Cerebellar nuclear complex (tissue), 1 donor: Measurements from ENCODE around the gene PPP1R12C.
"Not testable (repeated sequence)": the region's sequence is repeated elsewhere in the genome, so short reads cannot be mapped to it uniquely, and the experiment has no call there.

Experiments
- DNase-seq, 2 experiments: peaks; one replicate each; lab custom pipeline; 2025; lab: John Stamatoyannopoulos, UW

The PPP1R12C gene

DNA sequence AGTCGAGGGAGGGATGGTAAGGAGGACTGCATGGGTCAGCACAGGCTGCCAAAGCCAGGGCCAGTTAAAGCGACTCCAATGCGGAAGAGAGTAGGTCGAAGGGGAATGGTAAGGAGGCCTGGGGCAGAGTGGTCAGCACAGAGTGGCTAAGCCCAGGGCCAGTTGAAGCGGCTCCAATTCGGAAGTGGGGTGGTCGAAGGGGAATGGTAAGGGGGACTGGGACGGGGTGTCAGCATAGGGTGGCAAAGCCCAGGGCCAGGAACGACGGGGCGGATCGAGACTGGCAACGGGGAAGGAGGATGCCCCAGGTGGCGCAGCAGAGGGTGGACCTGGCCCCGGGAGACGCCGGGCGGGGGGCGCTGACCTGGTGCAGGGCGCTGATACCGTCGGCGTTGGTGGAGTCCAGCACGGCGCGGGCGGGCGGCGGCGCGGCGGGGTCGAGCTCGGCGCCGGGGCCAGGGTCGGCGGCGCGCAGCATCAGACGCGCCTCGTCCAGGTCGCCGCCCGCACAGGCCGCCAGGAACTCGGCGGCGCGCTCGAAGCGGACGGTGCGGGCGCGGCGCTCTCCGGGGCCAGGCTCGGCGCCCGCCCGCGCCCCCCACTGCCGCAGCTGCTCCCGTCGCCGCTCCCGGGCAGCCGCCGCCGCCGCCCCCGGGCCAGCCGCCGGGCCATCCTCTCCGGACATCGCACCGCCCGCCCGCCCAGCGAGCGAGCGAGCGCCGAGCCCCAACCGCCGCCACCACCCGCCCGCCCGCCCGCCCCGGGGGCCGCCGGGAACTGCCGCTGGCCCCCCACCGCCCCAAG, at the start of gene PPP1R12C:
TSS of gene PPP1R12C (minus strand) at position 779 of the 804 bp plus-strand sequence. CDS start at position 685, 94 bp downstream.
- DNase-seq: no peak

DNA sequence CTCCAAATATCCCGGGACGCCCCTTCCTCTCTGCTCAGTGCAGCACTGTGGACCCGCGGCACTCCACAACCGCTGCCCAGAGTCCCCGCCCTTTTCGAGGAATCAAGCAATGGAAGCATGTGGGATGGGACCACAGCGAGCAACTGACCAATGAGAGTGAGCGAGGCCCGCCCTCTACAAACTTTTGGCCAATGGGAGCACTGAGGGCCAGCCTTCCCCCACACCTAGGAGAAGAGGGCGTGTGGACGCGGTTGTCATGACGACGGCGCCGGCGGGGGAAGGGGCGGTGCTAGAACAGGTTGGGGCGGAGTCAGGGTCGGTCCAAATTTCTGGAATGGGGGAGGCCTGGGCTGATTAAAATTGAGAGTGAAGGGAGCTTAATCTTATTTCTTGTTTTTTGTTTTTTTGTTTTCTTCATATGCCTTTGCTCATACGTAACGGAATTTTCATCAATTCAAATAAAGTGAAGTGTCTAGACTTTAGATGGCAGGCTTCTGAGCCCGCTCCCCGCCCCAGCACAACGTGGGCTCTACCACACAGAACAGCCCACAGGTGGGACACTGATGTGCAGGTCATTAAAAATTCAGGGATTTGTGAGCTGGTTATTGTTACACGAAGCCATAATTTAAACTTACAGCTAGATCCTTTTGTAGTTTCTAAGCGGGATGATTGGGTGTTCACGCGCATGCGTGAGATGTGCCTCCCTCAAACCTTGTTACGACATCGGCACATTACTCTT, 49.3 kb upstream of the PPP1R12C start, which contains the start of gene DNAAF3:
TSS of gene DNAAF3 (minus strand) at position 84 of the 739 bp plus-strand sequence. CDS start 200 bp downstream, outside the sequence.
- DNase-seq: no peak

DNA sequence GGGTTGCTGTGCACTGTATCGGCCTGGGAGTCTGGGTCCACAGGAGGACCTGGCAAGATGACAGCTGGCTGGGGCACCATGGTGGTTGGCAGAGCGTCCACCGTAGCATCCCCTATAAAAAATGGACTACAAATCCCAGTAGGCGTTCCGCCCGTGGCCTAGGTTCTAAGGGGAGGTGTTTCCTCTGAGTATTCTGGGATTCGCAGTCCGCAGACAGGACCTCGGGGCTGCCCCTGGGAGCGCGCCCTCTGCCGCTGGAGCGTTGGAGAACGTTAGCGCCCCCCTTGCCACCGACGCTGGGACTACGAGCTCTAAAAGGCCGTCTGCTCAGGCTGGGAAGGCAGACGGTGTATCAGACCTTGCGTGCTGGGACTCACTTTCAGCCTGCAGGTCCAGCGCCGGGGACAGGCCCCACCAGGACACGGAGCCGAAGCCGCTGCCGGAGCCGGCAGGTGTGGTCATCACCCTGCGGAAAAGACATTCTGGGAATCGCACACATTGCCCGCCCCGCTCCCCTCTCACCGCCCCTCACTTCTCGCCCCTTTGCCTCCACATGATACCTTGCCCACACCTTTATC, 48.6 kb upstream of the PPP1R12C start:
- DNase-seq: no peak

DNA sequence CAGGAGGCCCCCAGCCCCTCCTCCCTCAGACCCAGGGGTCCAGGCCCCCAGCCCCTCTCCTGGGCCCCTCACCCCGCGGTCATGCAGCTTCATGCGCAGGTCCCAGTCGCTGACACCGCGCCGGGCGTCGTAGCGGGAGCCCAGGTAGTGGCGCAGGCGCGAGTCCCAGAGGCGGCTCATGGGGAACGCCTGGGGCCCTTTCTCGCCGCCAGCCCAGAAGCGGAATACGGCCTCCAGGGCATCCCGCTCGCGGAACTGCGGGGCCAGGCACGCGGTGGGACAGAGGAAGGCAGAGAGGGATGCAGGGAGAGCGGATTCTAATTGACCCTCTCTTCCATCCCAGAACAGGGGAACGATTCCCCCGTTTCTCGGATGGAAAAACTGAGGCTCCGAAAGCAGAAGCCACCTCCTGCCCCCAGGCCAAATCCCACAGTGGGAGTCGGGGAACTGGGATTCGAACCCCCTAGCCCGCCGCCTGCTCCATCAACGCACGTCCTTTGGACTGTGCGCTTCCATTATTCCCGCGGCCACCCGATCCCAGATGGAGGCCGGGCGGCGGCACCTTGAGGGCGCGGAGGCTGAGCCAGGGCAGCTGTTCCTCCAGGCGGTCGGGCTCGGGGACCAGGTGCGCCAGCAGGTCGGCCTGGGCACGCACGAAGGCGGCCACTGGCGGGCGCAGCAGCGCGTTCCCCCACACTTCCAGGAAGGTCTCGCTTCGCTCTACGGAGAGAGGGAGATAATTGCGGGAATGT, 44.3 kb upstream of the PPP1R12C start:
- no peak for DNase-seq

DNA sequence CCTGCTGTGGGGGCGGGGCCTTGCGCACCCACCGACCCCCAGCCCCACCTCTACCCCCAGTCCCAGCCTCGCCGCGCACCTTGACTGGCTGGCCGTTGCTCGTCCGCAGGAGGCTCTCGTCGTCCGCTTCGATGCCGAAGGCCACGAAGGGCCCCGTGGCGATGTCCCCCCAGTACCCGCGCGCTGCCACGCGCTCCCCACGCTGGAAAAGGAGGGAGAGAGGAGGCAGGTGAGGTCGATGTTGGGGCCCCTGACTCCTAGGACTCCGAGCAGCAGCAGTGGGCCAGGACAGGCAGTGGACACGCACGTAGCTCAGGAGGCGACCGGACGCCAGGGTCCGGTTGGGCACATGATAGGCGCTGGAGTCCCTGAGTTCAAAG, 43.5 kb upstream of the PPP1R12C start:
- no peak for DNase-seq

DNA sequence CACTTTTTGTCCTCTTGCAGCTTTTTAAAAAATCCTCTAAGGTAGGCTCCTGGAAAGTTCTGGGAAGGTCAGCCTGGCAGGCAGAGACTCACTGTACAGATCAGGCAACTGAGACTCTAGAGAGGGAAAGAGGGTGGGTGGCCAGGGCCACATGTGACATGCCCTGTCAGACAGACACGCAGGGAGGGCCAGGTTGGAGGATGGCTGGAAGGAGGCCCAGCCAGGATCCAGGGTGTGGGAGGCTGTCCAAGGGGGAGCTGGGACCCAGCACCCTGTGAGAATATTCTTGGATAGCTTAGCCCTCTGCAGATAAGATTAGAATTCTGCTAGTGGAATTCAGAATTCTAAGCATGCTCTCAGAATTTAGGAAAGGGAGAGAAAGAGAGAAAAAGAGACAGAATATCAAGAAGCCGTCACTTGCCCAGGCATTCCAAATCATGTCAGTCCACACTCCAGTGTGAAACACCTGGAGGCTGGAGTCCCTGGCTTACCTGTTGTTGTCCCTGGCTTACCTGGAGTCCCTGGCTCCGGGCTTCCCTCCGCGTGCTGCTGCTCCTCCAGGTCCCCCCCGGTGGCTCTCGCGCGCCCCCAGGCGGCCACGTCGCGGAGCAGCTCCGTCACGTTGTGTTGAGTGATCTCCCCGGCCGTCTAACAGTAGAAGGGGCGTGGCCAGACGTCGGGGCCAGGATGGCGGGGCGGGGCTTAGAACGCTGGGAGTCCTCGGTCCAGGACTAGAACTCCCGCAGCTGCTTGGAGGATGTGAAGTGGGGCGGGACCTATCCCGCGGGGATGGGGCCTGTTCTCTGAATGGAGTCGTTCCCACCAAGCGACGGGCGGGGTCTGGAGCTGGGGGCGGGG, 42.9 kb upstream of the PPP1R12C start:
- DNase-seq: no peak

DNA sequence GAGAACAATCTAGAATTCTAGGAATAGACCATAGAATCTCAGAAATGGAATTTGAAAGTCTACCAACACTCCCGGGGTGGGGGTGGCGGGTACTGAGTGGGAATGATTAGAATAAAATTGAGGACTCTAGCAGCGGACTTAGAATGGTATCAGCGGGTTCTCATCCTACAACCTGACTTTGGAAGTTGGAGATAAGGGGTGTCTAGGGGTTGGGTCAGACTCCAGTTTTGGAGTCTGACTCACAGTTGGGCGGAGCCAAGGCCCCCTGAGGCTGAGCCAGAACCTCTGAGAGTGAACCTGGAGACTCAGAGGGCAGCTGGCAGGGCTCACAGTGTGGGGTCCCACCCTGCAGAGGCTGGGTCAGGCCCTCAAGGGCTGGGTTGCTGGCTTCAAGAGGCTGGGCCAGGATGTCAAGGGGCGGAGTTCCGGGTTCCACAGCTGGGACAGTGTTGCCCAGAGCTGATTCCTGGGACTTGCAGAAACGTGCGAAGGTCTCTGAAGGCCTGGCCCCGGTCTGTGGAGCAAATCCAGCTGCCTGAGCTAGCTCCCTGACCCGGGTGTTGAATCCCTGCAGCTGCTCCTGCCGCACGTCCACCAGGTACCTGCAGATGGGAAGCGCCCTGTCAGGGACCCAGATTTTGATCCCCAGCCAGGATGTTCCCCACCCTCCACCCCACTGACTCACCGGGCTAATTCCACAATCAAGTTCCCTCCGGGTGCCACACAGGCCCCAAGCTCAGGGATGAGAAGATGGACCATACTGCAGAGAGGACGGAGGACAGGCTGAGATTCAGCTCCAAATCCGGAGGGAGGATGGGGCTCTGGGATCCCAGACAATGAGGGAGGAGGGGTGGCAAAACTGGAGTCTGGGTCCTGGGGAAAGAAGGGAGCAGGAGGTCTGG, 41.7 kb upstream of the PPP1R12C start:
- no peak for DNase-seq

DNA sequence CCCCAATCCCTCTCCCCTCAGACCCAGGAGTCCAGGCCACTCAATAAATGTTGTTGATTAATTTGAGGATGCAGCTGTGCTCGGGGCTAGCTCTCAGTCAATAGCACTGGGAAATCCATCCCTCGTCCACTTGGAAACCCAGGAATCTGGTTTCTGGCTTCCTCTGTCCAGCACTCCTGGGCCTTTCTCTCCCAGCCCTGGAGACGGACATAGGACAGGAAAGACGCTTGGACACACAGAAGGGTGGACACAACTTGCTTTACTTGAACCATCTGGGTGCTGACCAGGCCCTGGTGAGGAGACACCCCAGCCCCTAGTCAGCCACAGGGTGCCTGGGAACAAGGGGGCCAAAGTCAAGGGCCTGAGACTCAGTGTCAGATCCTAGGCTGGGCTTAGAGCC, 41.0 kb upstream of the PPP1R12C start:
- no peak for DNase-seq

DNA sequence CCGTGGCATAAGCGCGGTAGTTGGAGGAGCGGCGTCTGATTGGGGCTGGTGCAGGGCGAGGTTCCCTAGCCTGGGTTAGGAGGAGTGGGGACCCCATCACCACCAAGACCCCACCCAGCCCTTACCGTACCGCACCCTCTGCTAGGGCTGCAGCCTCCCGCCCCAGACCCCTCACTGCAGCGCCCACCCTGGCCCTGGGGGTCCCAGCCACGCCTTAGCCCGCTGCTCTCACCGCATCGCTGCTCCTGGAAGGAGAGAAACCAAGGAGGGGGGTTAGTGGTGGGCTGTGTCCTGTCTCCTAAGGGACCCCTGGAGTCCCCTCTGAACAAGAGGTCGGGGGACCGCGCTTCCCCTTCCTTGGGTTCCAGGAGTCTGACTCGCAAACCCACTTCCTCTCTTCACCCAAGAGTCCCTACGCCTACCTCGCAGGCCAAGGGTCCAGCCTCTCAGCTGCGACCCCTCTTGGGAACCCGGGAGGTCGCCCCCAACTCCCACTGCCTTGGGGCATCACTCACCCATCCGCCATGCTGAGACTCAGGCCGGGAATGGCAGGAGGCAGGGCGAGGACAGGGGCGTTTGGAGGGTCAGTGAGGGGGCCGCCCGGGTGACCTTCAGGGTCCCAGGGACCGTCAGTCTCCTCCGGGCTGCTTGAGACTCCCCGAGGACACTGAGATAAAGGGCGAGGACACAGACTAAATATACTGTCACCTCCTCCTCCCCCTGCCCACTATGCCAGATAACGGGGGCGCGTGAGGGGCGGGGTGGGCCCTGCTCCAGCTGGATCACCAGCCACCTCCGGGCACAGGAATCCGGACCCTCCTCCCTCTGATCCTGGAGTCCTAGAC, 39.8 kb upstream of the PPP1R12C start, which contains the start of gene TNNI3:
TSS of gene TNNI3 (minus strand) at position 669 of the 845 bp plus-strand sequence. CDS start at position 526, 143 bp downstream.
- no peak for DNase-seq

DNA sequence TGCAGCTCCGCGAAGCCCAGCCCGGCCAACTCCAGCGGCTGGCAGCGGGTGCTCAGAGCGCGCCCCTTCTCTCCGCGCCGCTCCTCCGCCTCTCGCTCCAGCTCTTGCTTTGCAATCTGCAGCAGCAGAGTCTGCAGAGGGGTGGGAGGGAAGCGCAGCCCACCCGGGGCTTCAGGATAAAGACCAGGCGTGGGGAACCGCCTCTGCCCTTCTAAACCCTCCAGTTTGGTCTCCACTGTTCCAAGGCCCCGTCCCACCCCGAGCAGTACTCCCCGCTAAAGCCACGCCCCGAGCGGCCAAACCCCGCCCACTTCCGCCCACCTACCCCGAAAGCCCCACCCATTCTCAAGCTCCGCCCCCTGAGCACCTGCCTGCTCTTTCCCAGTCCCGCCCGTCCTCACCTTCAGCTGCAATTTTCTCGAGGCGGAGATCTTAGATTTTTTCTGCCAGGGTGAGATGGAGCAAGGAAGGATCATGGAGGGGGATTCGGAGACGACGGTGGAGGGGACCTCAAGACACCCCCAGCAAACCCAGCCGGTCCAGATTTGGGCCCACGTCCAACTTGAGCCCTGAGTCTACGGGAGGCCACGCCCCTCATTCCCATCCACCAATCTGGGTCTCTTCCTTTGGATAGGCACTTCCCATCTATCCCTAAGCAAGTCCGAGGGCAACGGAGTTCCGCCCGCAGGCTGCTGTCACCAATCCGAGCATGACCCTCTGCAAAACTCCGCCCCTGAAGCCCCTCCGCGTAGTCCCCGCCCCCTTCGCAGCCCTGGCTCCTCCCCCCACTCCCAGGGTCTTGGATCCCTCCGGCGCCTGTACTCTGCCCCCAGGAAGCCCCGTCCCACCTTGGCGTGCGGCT, 39.0 kb upstream of the PPP1R12C start:
- no peak for DNase-seq

DNA sequence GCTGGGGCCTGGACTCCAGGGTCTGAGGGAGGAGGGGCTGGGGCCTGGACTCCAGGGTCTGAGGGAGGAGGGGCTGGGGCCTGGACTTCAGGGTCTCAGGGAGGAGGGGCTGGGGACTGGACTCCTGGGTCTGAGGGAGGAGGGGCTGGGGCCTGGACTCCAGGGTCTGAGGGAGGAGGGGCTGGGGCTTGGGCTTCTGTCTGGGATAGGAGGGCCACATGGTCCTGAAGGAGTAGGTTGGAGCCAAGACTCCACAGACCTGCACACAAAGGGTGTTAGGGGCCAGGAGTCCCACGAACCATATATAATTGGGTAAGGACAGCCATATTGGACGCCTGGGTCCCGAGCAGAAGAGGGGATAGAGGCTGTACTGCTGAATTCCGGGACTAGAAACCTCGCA, 38.3 kb upstream of the PPP1R12C start:
- not testable (repeated sequence) for DNase-seq

DNA sequence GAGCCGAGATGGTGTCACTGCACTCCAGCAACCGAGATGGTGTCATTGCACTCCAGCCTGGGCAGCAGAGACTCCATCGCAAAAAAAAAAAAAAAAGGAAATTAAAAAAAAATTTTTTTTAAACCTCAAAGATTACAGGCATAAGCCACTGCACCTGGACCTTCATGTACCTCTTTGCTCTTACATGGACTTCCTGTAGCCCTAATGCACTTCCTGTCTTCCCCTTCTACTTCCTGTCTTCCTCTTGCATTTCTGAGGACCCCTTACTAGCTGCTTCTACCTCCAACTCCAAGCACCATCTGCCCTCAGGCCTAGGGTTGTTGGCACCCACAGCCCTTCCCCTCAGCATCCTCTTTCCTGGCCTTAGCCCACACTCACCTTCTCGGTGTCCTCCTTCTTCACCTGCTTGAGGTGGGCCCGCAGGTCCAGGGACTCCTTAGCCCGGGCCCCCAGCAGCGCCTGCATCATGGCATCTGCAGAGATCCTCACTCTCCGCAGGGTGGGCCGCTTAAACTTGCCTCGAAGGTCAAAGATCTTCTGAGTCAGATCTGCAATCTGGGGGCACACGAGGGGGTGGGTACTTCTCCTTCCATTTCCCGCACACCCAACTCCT, 36.3 kb upstream of the PPP1R12C start:
- DNase-seq: no peak

DNA sequence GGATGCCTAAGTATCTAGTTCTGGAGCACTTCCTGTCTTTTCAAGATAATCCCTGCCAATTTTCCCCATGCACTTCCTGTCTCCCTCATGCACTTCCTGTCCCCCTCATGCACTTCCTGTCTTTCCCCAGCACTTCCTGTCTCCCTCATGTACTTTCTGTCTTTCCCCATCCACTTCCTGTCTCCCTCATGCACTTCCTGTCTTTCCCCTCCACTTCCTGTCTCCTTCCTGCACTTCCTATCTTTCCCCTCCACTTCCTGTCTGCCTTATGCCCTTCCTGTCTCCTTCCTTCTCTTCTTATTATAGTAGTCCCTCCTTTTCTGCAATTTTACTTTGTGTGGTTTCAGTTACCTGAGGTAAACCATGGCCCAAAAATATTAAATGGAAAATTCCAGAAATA, 34.6 kb upstream of the PPP1R12C start:
- no peak for DNase-seq

DNA sequence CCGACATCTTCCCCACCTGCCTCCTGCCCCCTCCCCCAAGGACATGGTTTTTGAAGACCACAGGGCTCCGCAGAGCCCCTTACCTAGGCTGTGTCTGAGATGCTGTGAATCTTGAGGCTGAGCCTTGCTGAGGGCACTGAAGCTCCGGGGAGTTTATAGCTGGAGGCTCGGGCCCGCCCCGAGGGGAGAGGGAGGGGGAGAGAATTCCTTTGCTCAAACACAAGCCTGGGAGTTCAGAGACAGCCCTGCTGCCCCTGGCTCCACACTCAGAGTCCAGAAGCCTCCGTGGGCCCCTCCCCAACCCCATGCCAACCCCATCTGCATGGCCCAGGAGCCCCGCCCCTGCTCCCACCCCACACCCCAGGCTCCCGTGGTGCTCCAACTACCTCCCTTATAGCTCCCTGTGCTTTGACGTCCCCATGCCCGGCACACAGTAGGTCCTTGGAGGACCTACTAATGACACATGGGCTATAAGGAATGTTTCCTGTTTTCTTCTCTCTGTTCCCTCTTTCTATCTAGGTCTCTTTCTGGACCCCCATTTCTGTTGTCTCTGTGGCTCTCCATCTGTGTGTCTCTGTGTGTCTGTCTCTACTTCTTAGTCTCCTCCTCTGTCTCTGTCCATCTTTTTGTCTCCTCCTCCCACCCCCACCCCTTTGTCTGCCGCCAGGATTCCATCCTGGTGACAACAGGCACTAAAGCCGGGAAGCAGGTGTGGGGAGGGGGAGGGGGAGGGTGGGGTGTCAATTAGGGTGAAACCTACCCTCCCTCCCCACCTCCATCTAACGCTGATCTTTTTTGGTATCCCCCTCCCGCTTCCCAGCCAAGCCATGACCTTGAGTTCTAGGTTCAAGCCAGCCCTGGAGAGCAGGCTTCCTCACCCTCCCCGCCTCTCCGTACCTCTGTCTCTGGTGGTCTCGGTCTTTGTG, 31.9 kb upstream of the PPP1R12C start, which contains the start of gene TNNT1:
TSS of gene TNNT1 (minus strand) at position 129 of the 926 bp plus-strand sequence. CDS start 2,049 bp downstream, outside the sequence.
- no peak for DNase-seq

DNA sequence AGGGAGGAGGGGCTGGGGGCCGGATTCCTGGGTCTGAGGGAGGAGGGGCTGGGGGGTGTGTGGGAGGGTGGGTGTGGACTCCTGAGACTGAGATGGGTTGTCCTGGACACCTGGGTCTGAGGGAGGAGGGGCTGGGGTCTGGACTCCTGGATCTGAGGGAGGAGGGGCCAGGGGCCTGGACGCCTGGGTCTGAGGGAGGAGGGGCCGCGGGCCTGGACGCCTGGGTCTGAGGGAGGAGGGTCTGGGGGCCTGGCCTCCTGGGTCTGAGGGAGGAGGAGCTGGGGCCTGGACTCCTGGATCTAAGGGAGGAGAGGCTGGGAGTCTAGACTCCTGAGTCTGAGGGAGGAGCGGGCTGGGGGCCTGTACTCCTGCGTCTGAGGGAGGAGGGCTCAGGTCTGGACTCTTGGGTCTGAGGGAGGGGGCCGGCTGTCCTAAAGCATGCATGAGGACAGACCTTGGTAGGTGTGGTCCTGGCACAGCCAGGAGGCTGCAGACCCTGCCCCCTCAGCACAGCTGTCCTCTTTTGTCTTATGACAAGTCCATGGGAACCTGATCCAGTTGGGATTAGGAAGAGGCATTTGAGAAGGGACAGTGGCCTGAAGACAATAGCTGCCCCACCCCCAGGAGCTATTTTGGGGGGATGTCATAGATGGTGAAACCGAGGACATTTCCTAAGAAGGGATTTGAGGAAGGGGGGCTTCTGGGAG, 30.3 kb upstream of the PPP1R12C start:
- DNase-seq: no peak
